DOHH2 (cell line): ENCODE results near the gene DPP10.

Experiments
- H3F3A ChIP-seq: fragments of 200-600 bp; sonication (generic), shearing (Covaris generic); 2 replicates; pipeline ENCODE4 v1.6.0; 2016; ENCODE audit warnings: antibody characterized with exemption, mild to moderate bottlenecking; ENCODE audit not compliant: control insufficient read depth, insufficient read depth
- H3K27ac ChIP-seq: fragments of 200-600 bp; sonication (generic); 2 replicates; pipeline ENCODE4 v1.5.1; 2014; ENCODE audit warnings: low read depth, mild to moderate bottlenecking, low read length, moderate library complexity
- H3K27me3 ChIP-seq: fragments of 200-600 bp; sonication (generic); 2 replicates; pipeline ENCODE4 v1.6.1; 2014; ENCODE audit warnings: mild to moderate bottlenecking, low read length, mixed read lengths; ENCODE audit not compliant: control insufficient read depth
- H3K36me3 ChIP-seq: fragments of 200-600 bp; sonication (generic); 2 replicates; pipeline ENCODE4 v1.6.1; 2014; ENCODE audit warnings: mild to moderate bottlenecking, low read length, moderate library complexity, mixed read lengths; ENCODE audit not compliant: control insufficient read depth
- H3K4me1 ChIP-seq: fragments of 200-600 bp; sonication (generic); 2 replicates; pipeline ENCODE4 v1.6.1; 2014; ENCODE audit warnings: mild to moderate bottlenecking, low read length, mixed read lengths; ENCODE audit not compliant: control insufficient read depth
- H3K4me2 ChIP-seq: fragments of 200-600 bp; sonication (generic); 2 replicates; pipeline ENCODE4 v1.6.0; 2014; ENCODE audit warnings: mild to moderate bottlenecking, low read length, moderate library complexity
- H3K4me3 ChIP-seq: fragments of 200-600 bp; sonication (generic); 2 replicates; pipeline ENCODE4 v1.5.1; 2014; ENCODE audit warnings: mild to moderate bottlenecking, low read length, mixed read lengths
- H3K79me2 ChIP-seq: fragments of 200-600 bp; sonication (generic); 2 replicates; pipeline ENCODE4 v1.6.1; 2014; ENCODE audit warnings: mild to moderate bottlenecking, low read length, mixed read lengths; ENCODE audit not compliant: control insufficient read depth
- H3K9me2 ChIP-seq: fragments of 200-600 bp; sonication (generic); replicated peaks from 2 replicates; pipeline ENCODE4 v1.6.1; 2014; ENCODE audit warnings: mild to moderate bottlenecking, low read length, mixed read lengths; ENCODE audit not compliant: control insufficient read depth
- H3K9me3 ChIP-seq: fragments of 200-600 bp; sonication (generic); 2 replicates; pipeline ENCODE4 v1.6.1; 2014; ENCODE audit warnings: antibody characterized with exemption, low read length, mixed read lengths; ENCODE audit not compliant: control insufficient read depth, insufficient read depth
- H4K20me1 ChIP-seq: fragments of 200-600 bp; sonication (generic); 2 replicates; pipeline ENCODE4 v1.6.0; 2014; ENCODE audit warnings: low read depth, mild to moderate bottlenecking, antibody characterized with exemption, low read length, moderate library complexity; ENCODE audit not compliant: control insufficient read depth, insufficient read depth
- EZH2phosphoT487 ChIP-seq: fragments of 200-600 bp; sonication (generic); IDR thresholded peaks from 2 replicates; pipeline ENCODE4 v1.6.1; 2017; ENCODE audit warnings: borderline replicate concordance, mild to moderate bottlenecking, antibody characterized with exemption, low read length, moderate library complexity, mixed read lengths
- TF ChIP-seq, protein P1 (sequence below): fragments of 200-600 bp; sonication (generic); IDR thresholded peaks from one replicate; pipeline ENCODE4 v1.5.1; 2014; ENCODE audit warnings: antibody characterized with exemption, mild to moderate bottlenecking, low read depth, low read length; ENCODE audit not compliant: poor library complexity, severe bottlenecking

The DPP10 gene

DNA sequence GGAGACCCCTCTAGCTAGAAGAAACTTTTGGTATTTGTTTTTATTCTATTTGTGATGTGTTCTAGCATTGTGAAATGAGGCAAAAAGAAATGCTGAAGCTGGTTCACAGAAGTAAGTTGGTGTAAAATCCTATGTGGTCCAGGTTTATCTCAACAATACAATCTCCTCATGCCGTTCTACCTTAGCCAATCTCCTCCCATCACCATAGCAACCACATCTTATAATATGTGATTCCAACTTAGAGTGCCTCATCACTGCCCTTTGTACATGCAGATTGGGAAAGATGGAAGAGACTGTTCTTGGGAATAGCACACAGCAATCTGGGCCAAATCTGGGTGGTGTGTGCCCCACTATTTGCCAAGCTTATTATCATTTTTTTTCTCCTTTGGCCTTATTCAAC is 30.3 kb downstream of the DPP10 start:
- Histone ChIP-seq H4K20me1 (no peaks in the 10 kb centered on the region), H3K9me2 (no peaks in the 10 kb centered on the region), H3K27ac (no peak overlapping the region), H3K27me3 (no peaks in the 10 kb centered on the region), H3K4me2 (no peak overlapping the region), H3K79me2 (no peaks in the 10 kb centered on the region), H3F3A (no peaks in the 10 kb centered on the region), H3K36me3 (no peaks in the 10 kb centered on the region), H3K4me3 (no peak overlapping the region), H3K9me3 (no peaks in the 10 kb centered on the region), H3K4me1 (no peaks in the 10 kb centered on the region)
- no peak for TF ChIP-seq EZH2phosphoT487
- TF ChIP-seq, protein P1, sequence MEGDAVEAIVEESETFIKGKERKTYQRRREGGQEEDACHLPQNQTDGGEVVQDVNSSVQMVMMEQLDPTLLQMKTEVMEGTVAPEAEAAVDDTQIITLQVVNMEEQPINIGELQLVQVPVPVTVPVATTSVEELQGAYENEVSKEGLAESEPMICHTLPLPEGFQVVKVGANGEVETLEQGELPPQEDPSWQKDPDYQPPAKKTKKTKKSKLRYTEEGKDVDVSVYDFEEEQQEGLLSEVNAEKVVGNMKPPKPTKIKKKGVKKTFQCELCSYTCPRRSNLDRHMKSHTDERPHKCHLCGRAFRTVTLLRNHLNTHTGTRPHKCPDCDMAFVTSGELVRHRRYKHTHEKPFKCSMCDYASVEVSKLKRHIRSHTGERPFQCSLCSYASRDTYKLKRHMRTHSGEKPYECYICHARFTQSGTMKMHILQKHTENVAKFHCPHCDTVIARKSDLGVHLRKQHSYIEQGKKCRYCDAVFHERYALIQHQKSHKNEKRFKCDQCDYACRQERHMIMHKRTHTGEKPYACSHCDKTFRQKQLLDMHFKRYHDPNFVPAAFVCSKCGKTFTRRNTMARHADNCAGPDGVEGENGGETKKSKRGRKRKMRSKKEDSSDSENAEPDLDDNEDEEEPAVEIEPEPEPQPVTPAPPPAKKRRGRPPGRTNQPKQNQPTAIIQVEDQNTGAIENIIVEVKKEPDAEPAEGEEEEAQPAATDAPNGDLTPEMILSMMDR: no peak

DNA sequence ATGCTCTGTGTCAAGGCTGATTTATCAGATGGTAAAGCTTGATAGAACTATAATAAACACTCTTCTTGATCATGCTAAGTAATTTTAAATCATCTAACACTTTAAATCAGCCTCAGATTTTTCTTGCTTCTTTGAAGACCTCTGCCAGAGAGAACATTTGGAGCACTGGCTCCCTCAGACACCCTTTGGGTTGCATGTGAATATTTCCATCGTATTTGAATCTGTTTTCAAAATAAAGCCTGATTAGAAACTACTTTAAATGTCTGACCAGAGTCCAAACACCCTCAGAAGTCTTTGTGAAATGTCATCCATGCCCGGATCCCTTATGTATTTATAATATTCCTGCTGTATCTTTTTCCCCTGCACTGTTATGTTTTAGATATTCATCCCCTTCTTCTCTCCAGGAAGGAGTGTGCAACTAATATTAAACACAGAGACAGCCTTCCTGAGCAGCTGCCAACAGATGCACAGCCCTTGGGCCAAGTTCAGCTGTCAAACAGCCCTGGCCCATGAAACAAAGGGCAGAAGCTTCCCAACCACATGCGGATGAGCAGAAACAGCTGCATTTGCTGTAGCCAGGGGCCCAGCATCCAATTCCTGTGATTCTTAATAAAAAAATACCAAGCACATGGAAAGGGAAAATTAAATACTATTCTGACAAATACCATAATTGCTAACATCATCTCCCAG is 46.5 kb downstream of the DPP10 start:
- no peak for TF ChIP-seq EZH2phosphoT487
- TF ChIP-seq, protein P1: no peak
- Histone ChIP-seq H3K9me2 (no peaks in the 10 kb centered on the region), H3K4me1 (peaks cover 3% of the 10 kb centered on the region; the same call in 1 of the 2 replicates), H3K4me3 (no peak overlapping the region), H3K27me3 (no peaks in the 10 kb centered on the region), H3K27ac (no peak overlapping the region), H3K4me2 (no peak overlapping the region), H4K20me1 (no peaks in the 10 kb centered on the region), H3F3A (no peaks in the 10 kb centered on the region), H3K9me3 (no peaks in the 10 kb centered on the region), H3K79me2 (no peaks in the 10 kb centered on the region), H3K36me3 (no peaks in the 10 kb centered on the region)

DNA sequence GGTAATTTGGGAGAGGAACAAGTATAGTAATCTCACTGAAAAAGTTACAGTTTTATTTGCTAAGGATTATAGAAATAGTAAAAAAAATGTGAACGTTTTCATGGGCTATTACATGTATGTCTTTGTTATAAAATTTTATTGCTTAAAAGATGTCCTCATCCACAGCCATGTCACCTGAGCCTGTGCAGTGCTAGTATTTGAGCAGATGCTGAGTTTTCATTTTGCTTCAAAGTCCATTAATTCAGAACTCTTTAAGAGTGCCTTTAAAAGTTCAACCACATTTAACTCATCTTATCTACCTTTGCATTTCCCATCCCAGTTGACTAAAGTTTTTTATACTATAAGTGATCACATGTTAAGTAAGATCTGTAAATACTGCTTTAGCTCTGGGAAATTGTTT is 52.6 kb downstream of the DPP10 start:
- TF ChIP-seq, protein P1: no peak
- TF ChIP-seq EZH2phosphoT487: no peak
- no peaks in the 10 kb centered on the region for H3F3A ChIP-seq
- H3K4me1 ChIP-seq: no peaks in the 10 kb centered on the region
- H3K4me2 ChIP-seq: no peak overlapping the region
- no peak overlapping the region for H3K4me3 ChIP-seq
- H4K20me1 ChIP-seq: no peaks in the 10 kb centered on the region
- no peaks in the 10 kb centered on the region for H3K27me3 ChIP-seq
- H3K36me3 ChIP-seq: no peaks in the 10 kb centered on the region
- H3K9me3 ChIP-seq: no peaks in the 10 kb centered on the region
- H3K27ac ChIP-seq: no peak overlapping the region
- no peaks in the 10 kb centered on the region for H3K79me2 ChIP-seq
- H3K9me2 ChIP-seq: no peaks in the 10 kb centered on the region
